A673 (cell line): ENCODE measurements around the gene NDNF. TPM values are rescaled to one million over a fixed set of nuclear protein-coding genes. Genes with fewer than 3 reads are reported as not detected.
A peak's percentile ranks its signal among the peaks of the same experiment; 100 is the strongest.

Source experiments
- BruUV-seq: library from RNA; stranded (reverse); fragments of 400-500 nt; replicated peaks from 2 replicates; lab custom pipeline; 2021; lab: Mats Ljungman, UMichigan
- CTCF ChIA-PET: fragments of 300-600 bp; sonication (Branson Sonifier 250); formaldehyde crosslinking; loops from one replicate; lab custom pipeline; 2022; ENCODE audit warnings: antibody characterized with exemption; lab: Charles Lee
- POLR2A ChIA-PET: fragments of 300-600 bp; sonication (Branson Sonifier 250); formaldehyde crosslinking; loops from one replicate; lab custom pipeline; 2022; ENCODE audit warnings: antibody characterized with exemption; ENCODE audit not compliant: low non-redundant PET; lab: Charles Lee
- DNase-seq: peaks from one replicate; pipeline ENCODE4 v3.0.0-alpha.2; 2015; ENCODE audit warnings: low spot score
- H3K27ac ChIP-seq: fragments of 200-600 bp; sonication (generic); 2 replicates; pipeline ENCODE4 v1.5.1; 2016; ENCODE audit warnings: mixed run types, low read depth, mild to moderate bottlenecking, mixed read lengths, antibody characterized with exemption, low read length; ENCODE audit not compliant: poor library complexity, severe bottlenecking
- H3K27me3 ChIP-seq: fragments of 200-600 bp; sonication (generic); replicated peaks from 2 replicates; pipeline ENCODE4 v1.6.1; 2017; ENCODE audit warnings: mixed run types, low read depth, mild to moderate bottlenecking, mixed read lengths, antibody characterized with exemption, low read length; ENCODE audit not compliant: insufficient read depth, poor library complexity
- H3K36me3 ChIP-seq: fragments of 200-600 bp; sonication (generic); 2 replicates; pipeline ENCODE4 v1.6.1; 2016; ENCODE audit warnings: mixed run types, mild to moderate bottlenecking, mixed read lengths, antibody characterized with exemption, low read length; ENCODE audit not compliant: insufficient read depth, poor library complexity, severe bottlenecking
- H3K4me1 ChIP-seq: fragments of 200-600 bp; sonication (generic); 2 replicates; pipeline ENCODE4 v1.6.1; 2017; ENCODE audit warnings: mixed run types, mild to moderate bottlenecking, mixed read lengths, antibody characterized with exemption, low read length; ENCODE audit not compliant: insufficient read depth, poor library complexity, severe bottlenecking
- H3K4me3 ChIP-seq: fragments of 200-600 bp; sonication (generic); 2 replicates; pipeline ENCODE4 v1.5.1; 2016; ENCODE audit warnings: low read depth, mixed run types, mild to moderate bottlenecking, mixed read lengths, low read length; ENCODE audit not compliant: poor library complexity, severe bottlenecking
- H3K9me3 ChIP-seq: fragments of 200-600 bp; sonication (generic); 2 replicates; pipeline ENCODE4 v1.6.1; 2016; ENCODE audit warnings: mixed run types, low read depth, mild to moderate bottlenecking, mixed read lengths, antibody characterized with exemption, low read length; ENCODE audit not compliant: poor library complexity, severe bottlenecking
- CTCF ChIP-seq: fragments of 300-800, 200-600 bp; sonication (generic); conservative IDR thresholded peaks from 2 replicates; pipeline ENCODE4 v1.5.1; 2017; ENCODE audit warnings: low read depth, mild to moderate bottlenecking, antibody characterized with exemption, low read length, moderate library complexity, mixed read lengths
- EZH2 ChIP-seq: fragments of 200-600 bp; sonication (generic); IDR thresholded peaks from 2 replicates; pipeline ENCODE4 v1.6.1; 2017; ENCODE audit warnings: borderline replicate concordance, low read depth, mild to moderate bottlenecking, mixed read lengths, antibody characterized with exemption, low read length; ENCODE audit not compliant: poor library complexity, severe bottlenecking
- intact Hi-C: fragments of 100-400 bp; cut with micrococcal nuclease; formaldehyde crosslinking; loops from one replicate; pipeline ENCODE4 v1.10.0; 2022; ENCODE audit not compliant: unreplicated experiment
- total RNA-seq: library from RNA; stranded (reverse); gene quantifications from 2 replicates; pipeline ENCODE4 v1.2.3, GENCODE V29; 2021

NDNF gene
- total RNA-seq, 1 experiment from 2014 or later = 12.1 TPM

- Histone ChIP-seq H3K27ac (no peak overlapping the region), H3K4me3 (no peak overlapping the region), H3K9me3 (no peaks in the 10 kb centered on the region), H3K36me3 (no peaks in the 10 kb centered on the region), H3K27me3 (no peaks in the 10 kb centered on the region), H3K4me1 (peaks cover 16% of the 10 kb centered on the region)
- ChIA-PET CTCF (no interaction called here), POLR2A (no interaction called here)
- no TSS peak for BruUV-seq
- TF ChIP-seq CTCF (no peak), EZH2 (no peak)
- DNase-seq = peak; percentile 85
- intact Hi-C loops = no loop called here
Measured at GRCh38 chr4:121034017-121034416, 38.3 kb downstream of the NDNF start.

DNA sequence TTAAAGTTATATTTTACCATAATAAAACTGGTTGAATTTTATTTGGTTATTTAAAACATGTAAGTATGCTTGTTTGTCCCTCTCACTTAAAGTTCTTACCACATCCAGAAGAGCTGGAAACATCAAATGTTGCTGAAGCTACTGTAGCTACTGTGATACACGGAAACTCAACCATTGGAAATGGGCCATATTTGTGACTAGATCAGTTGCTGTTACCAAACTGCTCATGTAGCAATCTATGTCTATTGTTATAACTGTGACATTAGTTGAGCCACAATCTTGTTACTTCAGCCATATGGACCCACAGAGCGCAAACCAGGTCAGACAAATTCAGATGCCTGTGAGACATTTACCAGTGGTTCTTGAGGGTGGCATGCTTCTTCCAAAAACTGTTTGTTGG lies 41.6 kb downstream of the NDNF start:
- H3K27ac ChIP-seq = no peak overlapping the region
- H3K9me3 ChIP-seq = no peaks in the 10 kb centered on the region
- intact Hi-C loops = no loop called here
- H3K4me3 ChIP-seq = no peak overlapping the region
- ChIA-PET POLR2A (no interaction called here), CTCF (no interaction called here)
- no peak for TF ChIP-seq CTCF
- TF ChIP-seq EZH2 = no peak
- no peaks in the 10 kb centered on the region for H3K36me3 ChIP-seq
- no peaks in the 10 kb centered on the region for H3K27me3 ChIP-seq
- BruUV-seq = no TSS peak
- H3K4me1 ChIP-seq = peaks cover 16% of the 10 kb centered on the region
- no peak for DNase-seq

- intact Hi-C loops = no loop called here
- H3K4me1 ChIP-seq = peaks cover 16% of the 10 kb centered on the region
- no peaks in the 10 kb centered on the region for H3K36me3 ChIP-seq
- no peaks in the 10 kb centered on the region for H3K9me3 ChIP-seq
- no peak for DNase-seq
- no peak overlapping the region for H3K27ac ChIP-seq
- BruUV-seq = no TSS peak
- ChIA-PET POLR2A (no interaction called here), CTCF (no interaction called here)
- H3K4me3 ChIP-seq = no peak overlapping the region
- TF ChIP-seq CTCF (no peak), EZH2 (no peak)
- no peaks in the 10 kb centered on the region for H3K27me3 ChIP-seq
Measured at GRCh38 chr4:121030131-121030530, 42.2 kb downstream of the NDNF start.
